Colonic mucosa (tissue), 4 donors: ENCODE data around the gene TTC3. TPM values are rescaled to one million over a fixed set of nuclear protein-coding genes. Genes with fewer than 3 reads are reported as not detected.

Experiments
- DNase-seq: peaks from one replicate; pipeline ENCODE4 v3.0.0-alpha.2; 2020
- H3K27ac ChIP-seq: fragments of 200-600 bp; one replicate; pipeline ENCODE4 v1.8.0; 2021
- H3K27me3 ChIP-seq: fragments of 200-600 bp; one replicate; pipeline ENCODE4 v1.8.0; 2021
- H3K36me3 ChIP-seq: fragments of 200-600 bp; one replicate; pipeline ENCODE4 v1.8.0; 2021
- H3K4me1 ChIP-seq: fragments of 200-600 bp; one replicate; pipeline ENCODE4 v1.8.0; 2021; ENCODE audit warnings: mild to moderate bottlenecking
- H3K4me3 ChIP-seq: fragments of 200-600 bp; one replicate; pipeline ENCODE4 v1.8.0; 2021
- H3K9ac ChIP-seq, 2 donors: one replicate each; pipeline ENCODE4 v1.7.0; 2013; ENCODE audit warnings: control low read depth in 2 of 2, low read depth in 2 of 2, low read length in 2 of 2
- H3K9me3 ChIP-seq: fragments of 200-600 bp; one replicate; pipeline ENCODE4 v1.8.0; 2021
- intact Hi-C: fragments of 100-400 bp; cut with DNase I; formaldehyde crosslinking; loops from one replicate; pipeline ENCODE4 v1.14.1; 2022
- total RNA-seq, 2 donors: library from RNA; stranded (reverse); fragmentation: NEBNext Ultra II Directional in 1 of 2; extraction: Animal tissue kit (Norgen Biotek cat#: 25700) in 1 of 2; gene quantifications; one replicate each; pipeline ENCODE4 v1.2.1, GENCODE V29; 2021
- TF ChIP-seq, protein P1 (sequence below): fragments of 200-600 bp; IDR thresholded peaks from one replicate; pipeline ENCODE4 v1.8.0; 2022; ENCODE audit warnings: antibody characterized with exemption, mild to moderate bottlenecking
- donor health status: healthy.
- donor health status: DM: no; HTN: no; CAD: no.
- donor health status: DM: no; HTN: no; CAD: no.

TTC3 gene, protein sequence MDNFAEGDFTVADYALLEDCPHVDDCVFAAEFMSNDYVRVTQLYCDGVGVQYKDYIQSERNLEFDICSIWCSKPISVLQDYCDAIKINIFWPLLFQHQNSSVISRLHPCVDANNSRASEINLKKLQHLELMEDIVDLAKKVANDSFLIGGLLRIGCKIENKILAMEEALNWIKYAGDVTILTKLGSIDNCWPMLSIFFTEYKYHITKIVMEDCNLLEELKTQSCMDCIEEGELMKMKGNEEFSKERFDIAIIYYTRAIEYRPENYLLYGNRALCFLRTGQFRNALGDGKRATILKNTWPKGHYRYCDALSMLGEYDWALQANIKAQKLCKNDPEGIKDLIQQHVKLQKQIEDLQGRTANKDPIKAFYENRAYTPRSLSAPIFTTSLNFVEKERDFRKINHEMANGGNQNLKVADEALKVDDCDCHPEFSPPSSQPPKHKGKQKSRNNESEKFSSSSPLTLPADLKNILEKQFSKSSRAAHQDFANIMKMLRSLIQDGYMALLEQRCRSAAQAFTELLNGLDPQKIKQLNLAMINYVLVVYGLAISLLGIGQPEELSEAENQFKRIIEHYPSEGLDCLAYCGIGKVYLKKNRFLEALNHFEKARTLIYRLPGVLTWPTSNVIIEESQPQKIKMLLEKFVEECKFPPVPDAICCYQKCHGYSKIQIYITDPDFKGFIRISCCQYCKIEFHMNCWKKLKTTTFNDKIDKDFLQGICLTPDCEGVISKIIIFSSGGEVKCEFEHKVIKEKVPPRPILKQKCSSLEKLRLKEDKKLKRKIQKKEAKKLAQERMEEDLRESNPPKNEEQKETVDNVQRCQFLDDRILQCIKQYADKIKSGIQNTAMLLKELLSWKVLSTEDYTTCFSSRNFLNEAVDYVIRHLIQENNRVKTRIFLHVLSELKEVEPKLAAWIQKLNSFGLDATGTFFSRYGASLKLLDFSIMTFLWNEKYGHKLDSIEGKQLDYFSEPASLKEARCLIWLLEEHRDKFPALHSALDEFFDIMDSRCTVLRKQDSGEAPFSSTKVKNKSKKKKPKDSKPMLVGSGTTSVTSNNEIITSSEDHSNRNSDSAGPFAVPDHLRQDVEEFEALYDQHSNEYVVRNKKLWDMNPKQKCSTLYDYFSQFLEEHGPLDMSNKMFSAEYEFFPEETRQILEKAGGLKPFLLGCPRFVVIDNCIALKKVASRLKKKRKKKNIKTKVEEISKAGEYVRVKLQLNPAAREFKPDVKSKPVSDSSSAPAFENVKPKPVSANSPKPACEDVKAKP (N-terminal part only)
- total RNA-seq: 100 to 1,000 TPM in 1 of 2 donors, 10 to 100 TPM in 1; 85.8 to 125 TPM

DNA sequence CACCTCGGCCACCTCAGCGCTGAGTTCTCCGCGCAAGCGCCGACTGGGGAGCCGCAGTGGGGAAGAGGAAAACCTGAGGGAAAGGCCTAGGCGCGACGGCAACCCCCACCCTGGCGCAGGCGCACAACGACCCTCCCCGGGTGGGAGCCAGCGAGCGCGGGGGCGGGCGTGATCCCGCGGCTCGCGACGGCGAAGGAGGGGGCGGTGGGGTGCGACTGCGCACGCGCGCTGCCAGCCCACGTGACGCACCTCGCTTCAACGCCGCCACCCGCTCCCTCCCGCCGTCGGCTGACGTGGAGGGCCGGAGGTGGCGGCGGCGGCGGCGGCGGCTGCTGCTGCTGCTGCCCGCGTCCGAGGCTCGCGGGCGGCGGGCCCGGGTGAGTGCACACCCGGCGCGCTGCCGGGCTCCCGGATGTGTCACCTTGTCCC is at the start of gene TTC3, which contains the start of gene PIGP:
TSS of gene TTC3 (plus strand) at position 267 of the 429 bp plus-strand sequence. CDS start 14,004 bp downstream, outside the sequence.
TSS of gene PIGP (minus strand) at position 84 of the 429 bp plus-strand sequence. CDS start 556 bp downstream, outside the sequence.
- peak within 1 kb of the TSS; percentile 94 for H3K27ac ChIP-seq
- H3K9ac ChIP-seq: peak within 1 kb of the TSS; percentile 89 to 94
- TF ChIP-seq, protein P1, sequence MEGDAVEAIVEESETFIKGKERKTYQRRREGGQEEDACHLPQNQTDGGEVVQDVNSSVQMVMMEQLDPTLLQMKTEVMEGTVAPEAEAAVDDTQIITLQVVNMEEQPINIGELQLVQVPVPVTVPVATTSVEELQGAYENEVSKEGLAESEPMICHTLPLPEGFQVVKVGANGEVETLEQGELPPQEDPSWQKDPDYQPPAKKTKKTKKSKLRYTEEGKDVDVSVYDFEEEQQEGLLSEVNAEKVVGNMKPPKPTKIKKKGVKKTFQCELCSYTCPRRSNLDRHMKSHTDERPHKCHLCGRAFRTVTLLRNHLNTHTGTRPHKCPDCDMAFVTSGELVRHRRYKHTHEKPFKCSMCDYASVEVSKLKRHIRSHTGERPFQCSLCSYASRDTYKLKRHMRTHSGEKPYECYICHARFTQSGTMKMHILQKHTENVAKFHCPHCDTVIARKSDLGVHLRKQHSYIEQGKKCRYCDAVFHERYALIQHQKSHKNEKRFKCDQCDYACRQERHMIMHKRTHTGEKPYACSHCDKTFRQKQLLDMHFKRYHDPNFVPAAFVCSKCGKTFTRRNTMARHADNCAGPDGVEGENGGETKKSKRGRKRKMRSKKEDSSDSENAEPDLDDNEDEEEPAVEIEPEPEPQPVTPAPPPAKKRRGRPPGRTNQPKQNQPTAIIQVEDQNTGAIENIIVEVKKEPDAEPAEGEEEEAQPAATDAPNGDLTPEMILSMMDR: no peak
- H3K4me1 ChIP-seq: no peaks in the 10 kb centered on the region
- peak within 1 kb of the TSS; percentile 85 for H3K4me3 ChIP-seq
- H3K9me3 ChIP-seq: no peaks in the 10 kb centered on the region
- DNase-seq: peak; percentile 95
- intact Hi-C loops: no loop called here
- no peaks in the 10 kb centered on the region for H3K36me3 ChIP-seq
- H3K27me3 ChIP-seq: no peaks in the 10 kb centered on the region

DNA sequence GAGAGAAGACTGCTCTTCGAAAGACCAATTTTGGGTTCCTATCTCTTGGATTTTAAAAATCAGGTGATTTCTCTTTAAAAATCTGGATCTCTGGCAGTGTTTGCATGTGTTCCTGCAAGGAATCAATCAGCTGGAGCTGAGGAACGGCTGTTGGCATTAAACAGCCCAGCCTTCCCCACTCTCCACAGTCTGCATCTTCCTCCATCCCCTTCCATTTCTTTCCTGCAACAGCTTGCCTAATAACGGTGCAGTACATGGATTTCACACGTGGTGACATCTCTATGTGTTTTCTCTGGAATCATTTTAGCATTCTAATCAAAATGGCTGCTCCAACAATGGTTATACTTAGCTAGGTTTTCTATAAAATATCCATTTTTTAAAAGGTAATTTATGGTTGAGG is 46.6 kb upstream of the TTC3 start:
- intact Hi-C loops: no loop called here
- no peaks in the 10 kb centered on the region for H3K36me3 ChIP-seq
- H3K9ac ChIP-seq: no peak overlapping the region
- TF ChIP-seq, protein P1: no peak
- H3K4me1 ChIP-seq: no peaks in the 10 kb centered on the region
- no peak overlapping the region for H3K27ac ChIP-seq
- DNase-seq: no peak
- H3K9me3 ChIP-seq: no peaks in the 10 kb centered on the region
- H3K4me3 ChIP-seq: no peak overlapping the region
- no peaks in the 10 kb centered on the region for H3K27me3 ChIP-seq

DNA sequence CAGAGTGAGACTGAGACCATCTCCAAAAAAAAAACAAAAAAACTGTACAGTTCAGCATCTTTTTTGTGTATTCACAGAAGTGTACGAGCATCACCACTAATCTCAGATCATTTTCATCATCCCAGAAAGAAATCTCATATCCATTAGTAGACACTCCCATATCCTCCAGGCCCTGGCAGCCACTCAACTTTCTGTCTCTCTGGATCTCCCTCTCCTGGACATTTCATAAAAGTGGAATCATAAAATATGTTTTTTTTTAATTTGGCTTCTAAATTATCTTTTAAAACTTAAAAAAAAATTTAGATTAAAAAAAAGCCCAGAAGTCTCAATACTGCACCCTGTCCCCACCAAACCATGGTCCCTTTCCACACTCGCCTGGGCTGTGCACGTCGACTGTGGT is 44.5 kb upstream of the TTC3 start:
- Histone ChIP-seq H3K9me3 (no peaks in the 10 kb centered on the region), H3K4me3 (no peak overlapping the region), H3K27ac (no peak overlapping the region), H3K36me3 (no peaks in the 10 kb centered on the region), H3K9ac (no peak overlapping the region), H3K4me1 (no peaks in the 10 kb centered on the region), H3K27me3 (no peaks in the 10 kb centered on the region)
- intact Hi-C loops: no loop called here
- no peak for DNase-seq
- TF ChIP-seq, protein P1: no peak

DNA sequence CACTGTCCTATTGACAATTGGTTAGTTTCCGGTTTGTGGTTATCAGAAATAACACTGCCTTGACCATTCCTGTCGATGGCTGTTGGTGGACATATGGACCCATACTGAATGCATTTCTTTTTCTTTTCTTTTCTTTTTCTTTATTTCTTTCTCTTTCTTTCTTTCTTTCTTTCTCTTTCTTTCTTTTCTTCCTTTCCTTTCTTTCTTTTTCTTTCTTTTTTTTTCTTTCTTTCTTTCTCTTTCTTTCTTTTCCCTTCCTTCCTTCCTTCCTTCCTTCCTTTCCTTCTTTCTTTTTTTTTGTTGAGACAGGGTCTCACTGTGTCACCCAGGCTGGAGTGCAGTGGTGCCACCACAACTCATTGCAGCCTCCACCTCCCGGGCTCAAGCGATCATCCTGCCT is 42.2 kb upstream of the TTC3 start:
- H3K27me3 ChIP-seq: no peaks in the 10 kb centered on the region
- intact Hi-C loops: no loop called here
- TF ChIP-seq, protein P1: no peak

DNA sequence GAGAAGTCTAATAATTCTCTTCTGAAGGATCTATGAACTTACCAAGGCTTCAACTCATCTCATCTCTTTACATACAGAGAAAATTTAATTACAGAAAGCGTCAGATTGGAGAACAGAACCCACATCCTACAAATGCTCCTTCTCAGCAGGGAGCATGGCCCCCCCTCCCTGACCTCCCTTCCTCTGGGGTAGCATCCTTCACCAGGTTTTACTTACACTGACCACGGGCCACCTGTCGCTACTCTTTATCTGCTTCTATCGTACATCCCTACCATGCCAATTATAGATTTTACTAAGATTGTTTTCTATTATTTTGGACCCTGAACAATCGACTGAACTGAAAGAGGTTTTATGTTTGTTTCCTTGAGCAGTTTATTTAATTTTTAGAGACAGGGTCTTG is 40.8 kb upstream of the TTC3 start:
- Histone ChIP-seq H3K36me3 (no peaks in the 10 kb centered on the region), H3K9ac (no peak overlapping the region), H3K4me3 (no peak overlapping the region), H3K9me3 (no peaks in the 10 kb centered on the region), H3K27ac (no peak overlapping the region), H3K4me1 (no peaks in the 10 kb centered on the region), H3K27me3 (no peaks in the 10 kb centered on the region)
- DNase-seq: no peak
- TF ChIP-seq, protein P1: no peak
- intact Hi-C loops: no loop called here

More for the DNA sequence above, 42.2 kb upstream of the TTC3 start:
- Histone ChIP-seq H3K9ac (no peak overlapping the region), H3K4me3 (no peak overlapping the region), H3K4me1 (no peaks in the 10 kb centered on the region), H3K9me3 (no peaks in the 10 kb centered on the region), H3K27ac (no peak overlapping the region), H3K36me3 (no peaks in the 10 kb centered on the region)
- no peak for DNase-seq
